Omental fat pad (tissue), 4 donors: Measurements from ENCODE around the gene PLCL2. TPM values are rescaled to one million over a fixed set of nuclear protein-coding genes. Genes with fewer than 3 reads are reported as not detected.
"Not testable (repeated sequence)": the region's sequence is repeated elsewhere in the genome, so short reads cannot be mapped to it uniquely, and the experiment has no call there.

Experiments
- ATAC-seq: fragments of 150-250 bp; one replicate; pipeline ENCODE4 v1.9.1; 2016; ENCODE audit warnings: mild to moderate bottlenecking, moderate library complexity; ENCODE audit not compliant: low FRiP score
- DNase-seq: peaks from one replicate; pipeline ENCODE4 v3.0.0-alpha.2; 2019; ENCODE audit warnings: low spot score
- total RNA-seq, 4 donors: library from RNA; depleted of rRNA; stranded (reverse); fragments of >200 nt; gene quantifications; one replicate each; pipeline ENCODE4 v1.1.0, GENCODE V29; 2016
- TF ChIP-seq, protein P1 (sequence below), 3 donors: fragments of 450-650 bp; IDR thresholded peaks; one replicate each; pipeline ENCODE4 v1.5.1; 2016 to 2017; ENCODE audit warnings: antibody characterized with exemption in 3 of 3, mild to moderate bottlenecking in 3 of 3, moderate library complexity in 2 of 3

Gene PLCL2
- total RNA-seq, 4 donors from 2014 or later = 10.8 to 28.5 (median 16.3) TPM

- ATAC-seq (no peak), DNase-seq (no peak)
- TF ChIP-seq, protein P1, sequence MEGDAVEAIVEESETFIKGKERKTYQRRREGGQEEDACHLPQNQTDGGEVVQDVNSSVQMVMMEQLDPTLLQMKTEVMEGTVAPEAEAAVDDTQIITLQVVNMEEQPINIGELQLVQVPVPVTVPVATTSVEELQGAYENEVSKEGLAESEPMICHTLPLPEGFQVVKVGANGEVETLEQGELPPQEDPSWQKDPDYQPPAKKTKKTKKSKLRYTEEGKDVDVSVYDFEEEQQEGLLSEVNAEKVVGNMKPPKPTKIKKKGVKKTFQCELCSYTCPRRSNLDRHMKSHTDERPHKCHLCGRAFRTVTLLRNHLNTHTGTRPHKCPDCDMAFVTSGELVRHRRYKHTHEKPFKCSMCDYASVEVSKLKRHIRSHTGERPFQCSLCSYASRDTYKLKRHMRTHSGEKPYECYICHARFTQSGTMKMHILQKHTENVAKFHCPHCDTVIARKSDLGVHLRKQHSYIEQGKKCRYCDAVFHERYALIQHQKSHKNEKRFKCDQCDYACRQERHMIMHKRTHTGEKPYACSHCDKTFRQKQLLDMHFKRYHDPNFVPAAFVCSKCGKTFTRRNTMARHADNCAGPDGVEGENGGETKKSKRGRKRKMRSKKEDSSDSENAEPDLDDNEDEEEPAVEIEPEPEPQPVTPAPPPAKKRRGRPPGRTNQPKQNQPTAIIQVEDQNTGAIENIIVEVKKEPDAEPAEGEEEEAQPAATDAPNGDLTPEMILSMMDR (IDR thresholded peaks at IDR 0.05) = no peak
Observed at GRCh38 chr3:16960125-16960524, 75.4 kb downstream of the PLCL2 start.

- TF ChIP-seq, protein P1 (IDR thresholded peaks at IDR 0.05) = no peak
- DNase-seq (no peak), ATAC-seq (no peak)
Observed at GRCh38 chr3:16961621-16962205, 77.0 kb downstream of the PLCL2 start.

DNA sequence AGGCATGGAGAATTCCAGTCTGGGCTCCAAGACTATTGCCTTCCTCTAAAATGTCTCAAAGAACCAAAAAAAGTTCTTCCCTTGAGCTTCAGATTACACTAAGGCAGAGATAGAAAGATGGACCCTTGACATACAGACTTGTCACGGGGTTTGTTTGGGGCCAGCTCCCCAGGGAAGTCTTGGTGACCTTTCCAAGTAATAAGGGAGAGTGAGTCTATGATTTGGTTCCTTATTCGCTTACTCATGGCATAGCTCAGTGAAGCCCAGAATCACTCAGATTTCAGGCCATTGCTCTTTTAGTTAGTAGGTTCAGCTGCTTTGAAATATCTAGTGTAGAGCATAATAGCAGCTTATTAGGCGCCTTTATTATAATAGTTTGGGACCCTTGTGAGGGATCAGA lies 90.3 kb downstream of the PLCL2 start:
- TF ChIP-seq, protein P1 (IDR thresholded peaks at IDR 0.05) = no peak
- DNase-seq (no peak), ATAC-seq (no peak)

GRCh38 chr3:16978234-16978920 lies 93.6 kb downstream of the PLCL2 start:
- TF ChIP-seq, protein P1 (IDR thresholded peaks at IDR 0.05) = no peak
- no peak for DNase-seq
- ATAC-seq = no peak

GRCh38 chr3:16978921-16979271 lies 94.1 kb downstream of the PLCL2 start:
- DNase-seq (no peak), ATAC-seq (no peak)
- TF ChIP-seq, protein P1 (IDR thresholded peaks at IDR 0.05) = no peak

GRCh38 chr3:16979769-16980515 lies 95.2 kb downstream of the PLCL2 start:
- ATAC-seq, DNase-seq: not testable (repeated sequence)

GRCh38 chr3:16980526-16980925 lies 95.8 kb downstream of the PLCL2 start:
- not testable (repeated sequence) for DNase-seq, ATAC-seq

- ATAC-seq = no peak
- TF ChIP-seq, protein P1 (IDR thresholded peaks at IDR 0.05) = no peak
- DNase-seq = no peak
Observed at GRCh38 chr3:16982460-16982859, 97.7 kb downstream of the PLCL2 start.
